Measurements from ENCODE around the gene CMTM7.
"Not testable (repeated sequence)": the region's sequence is repeated elsewhere in the genome, so short reads cannot be mapped to it uniquely, and the experiment has no call there.

CMTM7 gene

GRCh38 chr3:32373276-32373675 is 18.4 kb upstream of the CMTM7 start:
- no peak overlapping the region for H3K9ac ChIP-seq (ENCODE audit: low read depth, low read length)
- H3K4me1 ChIP-seq (ENCODE audit: insufficient read depth, low read length) = no peaks in the 10 kb centered on the region; the same call in 1 of the 2 replicates
- H3K9me3 ChIP-seq (ENCODE audit: control insufficient read depth, insufficient read depth, low read length) = no peaks in the 10 kb centered on the region
- no peaks in the 10 kb centered on the region for H3K36me3 ChIP-seq (ENCODE audit: insufficient read depth, low read length)

GRCh38 chr3:32373844-32374243 is 17.8 kb upstream of the CMTM7 start:
- Histone ChIP-seq H3K9me3 (ENCODE audit: control insufficient read depth, insufficient read depth, low read length) (no peaks in the 10 kb centered on the region), H3K9ac (ENCODE audit: low read depth, low read length) (no peak overlapping the region), H3K36me3 (ENCODE audit: insufficient read depth, low read length) (no peaks in the 10 kb centered on the region), H3K4me1 (ENCODE audit: insufficient read depth, low read length) (no peaks in the 10 kb centered on the region; the same call in 1 of the 2 replicates)

DNA sequence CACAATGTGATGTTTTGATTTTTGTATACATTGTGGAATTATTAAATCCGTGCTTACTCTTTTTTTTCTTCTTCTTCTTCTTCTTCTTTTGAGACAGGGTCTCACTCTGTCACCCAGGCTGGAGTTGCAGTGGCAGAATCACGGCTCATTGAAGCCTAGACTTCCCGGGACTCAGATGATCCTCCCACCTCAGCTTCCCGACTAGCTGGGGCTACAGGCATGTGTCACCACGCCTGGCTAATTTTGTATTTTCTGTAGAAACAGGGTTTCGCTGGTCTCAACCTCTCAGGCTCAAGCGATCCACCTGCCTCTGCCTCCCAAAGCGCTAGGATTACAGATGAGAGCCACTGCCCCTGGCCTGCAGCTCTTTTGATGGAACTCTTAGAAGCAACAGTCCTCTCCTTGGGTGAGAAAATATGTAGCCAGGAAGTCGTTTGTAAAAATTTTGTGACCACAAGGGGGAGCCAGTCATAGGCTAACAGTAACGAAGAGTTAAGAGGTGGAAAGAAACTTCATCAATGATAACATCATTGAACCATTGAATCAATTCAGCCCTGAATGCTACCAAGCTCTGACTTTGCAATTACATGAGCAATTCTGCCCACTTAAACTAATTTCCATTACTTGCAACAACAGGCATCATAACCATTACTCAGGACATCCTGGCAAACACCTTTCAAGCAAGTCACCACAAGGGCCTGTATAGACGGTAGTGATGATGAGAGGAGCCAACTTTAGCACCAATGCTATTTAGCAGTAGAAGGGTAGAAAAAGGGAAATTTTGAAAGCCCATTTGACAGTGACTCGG is 16.7 kb upstream of the CMTM7 start:
- H3K9ac ChIP-seq (ENCODE audit: low read depth, low read length) = no peak overlapping the region
- no peaks in the 10 kb centered on the region for H3K36me3 ChIP-seq (ENCODE audit: insufficient read depth, low read length)
- H3K4me1 ChIP-seq (ENCODE audit: insufficient read depth, low read length) = no peaks in the 10 kb centered on the region; the same call in 1 of the 2 replicates
- H3K9me3 ChIP-seq (ENCODE audit: control insufficient read depth, insufficient read depth, low read length) = no peaks in the 10 kb centered on the region

DNA sequence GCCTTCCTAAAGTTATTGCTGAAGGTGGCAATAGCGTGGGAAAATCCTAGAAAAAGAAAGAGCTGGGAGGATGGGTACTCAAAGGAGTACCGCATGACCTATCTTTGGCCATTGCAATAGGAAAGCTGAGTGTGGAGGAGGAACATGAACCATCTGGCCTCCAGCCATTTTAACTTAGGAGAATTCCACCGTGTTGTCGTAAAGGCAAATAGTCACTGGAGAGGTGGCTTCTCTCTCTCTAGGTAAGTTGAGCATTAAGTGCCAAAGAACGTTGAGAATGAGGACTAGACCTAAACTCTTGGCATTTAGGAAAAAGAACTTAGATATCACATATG is 16.1 kb upstream of the CMTM7 start:
- Histone ChIP-seq H3K9ac (ENCODE audit: low read depth, low read length) (no peak overlapping the region), H3K9me3 (ENCODE audit: control insufficient read depth, insufficient read depth, low read length) (no peaks in the 10 kb centered on the region), H3K4me1 (ENCODE audit: insufficient read depth, low read length) (no peaks in the 10 kb centered on the region; the same call in 1 of the 2 replicates), H3K36me3 (ENCODE audit: insufficient read depth, low read length) (no peaks in the 10 kb centered on the region)

GRCh38 chr3:32376115-32376514 is 15.5 kb upstream of the CMTM7 start:
- Histone ChIP-seq H3K4me1 (ENCODE audit: insufficient read depth, low read length) (no peaks in the 10 kb centered on the region; the same call in 1 of the 2 replicates), H3K9me3 (ENCODE audit: control insufficient read depth, insufficient read depth, low read length) (no peaks in the 10 kb centered on the region), H3K36me3 (ENCODE audit: insufficient read depth, low read length) (no peaks in the 10 kb centered on the region), H3K9ac (ENCODE audit: low read depth, low read length) (no peak overlapping the region)

DNA sequence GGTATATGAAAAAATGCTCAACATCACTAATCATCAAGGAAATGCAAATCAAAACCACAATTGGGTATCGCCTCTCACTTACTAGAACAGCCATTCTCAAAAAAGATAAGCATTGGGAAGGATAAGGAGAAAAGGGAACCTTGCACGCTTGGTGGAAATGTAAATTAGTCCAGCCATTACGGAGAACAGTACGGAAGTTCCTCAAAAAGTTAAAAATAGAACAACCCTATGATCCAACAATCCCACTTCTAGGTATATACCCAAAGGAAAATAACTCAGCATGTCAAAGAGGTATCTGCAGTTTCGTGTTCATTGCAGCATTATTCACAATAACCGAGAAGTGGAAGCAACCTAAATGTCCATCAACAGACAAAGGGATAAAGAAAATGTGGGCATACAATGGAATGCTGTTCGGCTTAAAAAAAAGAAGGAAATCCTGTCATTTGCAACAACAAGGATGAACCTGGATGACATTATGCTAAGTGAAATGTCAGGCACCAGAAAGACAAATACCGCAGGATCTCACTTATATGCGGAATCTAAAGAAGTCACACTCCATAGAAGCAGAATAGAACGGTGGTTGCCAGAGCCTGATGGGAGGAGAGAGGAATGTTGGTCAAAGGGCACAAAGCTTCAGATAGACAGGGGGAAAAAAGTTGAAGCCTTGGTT is 11.7 kb upstream of the CMTM7 start:
- Histone ChIP-seq H3K4me1 (ENCODE audit: insufficient read depth, low read length) (no peaks in the 10 kb centered on the region; the same call in 1 of the 2 replicates), H3K36me3 (ENCODE audit: insufficient read depth, low read length) (no peaks in the 10 kb centered on the region), H3K9me3 (ENCODE audit: control insufficient read depth, insufficient read depth, low read length) (no peaks in the 10 kb centered on the region), H3K9ac (ENCODE audit: low read depth, low read length) (no peak overlapping the region)

GRCh38 chr3:32381922-32382321 is 9.7 kb upstream of the CMTM7 start:
- H3K9me3 ChIP-seq (ENCODE audit: control insufficient read depth, insufficient read depth, low read length) = no peaks in the 10 kb centered on the region
- no peak overlapping the region for H3K9ac ChIP-seq (ENCODE audit: low read depth, low read length)
- H3K36me3 ChIP-seq (ENCODE audit: insufficient read depth, low read length) = no peaks in the 10 kb centered on the region
- no peaks in the 10 kb centered on the region for H3K4me1 ChIP-seq (ENCODE audit: insufficient read depth, low read length)

- Histone ChIP-seq H3K9ac (ENCODE audit: low read depth, low read length) (no peak overlapping the region), H3K36me3 (ENCODE audit: insufficient read depth, low read length) (no peaks in the 10 kb centered on the region), H3K4me1 (ENCODE audit: insufficient read depth, low read length) (no peaks in the 10 kb centered on the region), H3K9me3 (ENCODE audit: control insufficient read depth, insufficient read depth, low read length) (no peaks in the 10 kb centered on the region)
Observed at GRCh38 chr3:32383136-32383711, 8.4 kb upstream of the CMTM7 start.

GRCh38 chr3:32384938-32385337 is 6.7 kb upstream of the CMTM7 start:
- no peaks in the 10 kb centered on the region for H3K9me3 ChIP-seq (ENCODE audit: control insufficient read depth, insufficient read depth, low read length)
- H3K9ac ChIP-seq (ENCODE audit: low read depth, low read length) = no peak overlapping the region
- H3K36me3 ChIP-seq (ENCODE audit: insufficient read depth, low read length) = no peaks in the 10 kb centered on the region
- H3K4me1 ChIP-seq (ENCODE audit: insufficient read depth, low read length) = no peaks in the 10 kb centered on the region

DNA sequence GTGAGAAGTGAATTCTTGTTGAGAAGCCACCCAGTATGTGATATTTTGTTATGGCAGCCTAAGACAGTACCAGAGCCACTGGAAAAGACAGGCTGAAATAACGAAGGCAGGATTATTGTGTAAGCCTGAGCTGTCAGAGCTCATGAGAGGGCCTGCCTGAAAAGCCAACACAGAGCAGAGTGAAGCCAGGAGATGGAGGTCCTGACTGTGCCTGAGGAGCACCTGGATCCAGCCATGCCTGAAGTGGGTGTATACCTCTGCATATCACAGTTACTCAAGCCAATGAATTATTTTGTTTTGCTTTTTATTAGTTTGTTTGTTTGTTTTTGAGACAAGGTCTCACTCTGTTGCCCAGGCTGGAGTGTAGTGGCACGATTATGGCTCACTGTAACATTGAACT is 4.1 kb upstream of the CMTM7 start:
- Histone ChIP-seq H3K36me3 (ENCODE audit: insufficient read depth, low read length) (no peaks in the 10 kb centered on the region), H3K9me3 (ENCODE audit: control insufficient read depth, insufficient read depth, low read length) (no peaks in the 10 kb centered on the region), H3K9ac (ENCODE audit: low read depth, low read length) (no peak overlapping the region), H3K4me1 (ENCODE audit: insufficient read depth, low read length) (no peaks in the 10 kb centered on the region)

- not testable (repeated sequence) for H3K36me3 ChIP-seq (ENCODE audit: insufficient read depth, low read length); H3K4me1 ChIP-seq (ENCODE audit: insufficient read depth, low read length); H3K9ac ChIP-seq (ENCODE audit: low read depth, low read length); H3K9me3 ChIP-seq (ENCODE audit: control insufficient read depth, insufficient read depth, low read length)
Observed at GRCh38 chr3:32389577-32389976, 2.1 kb upstream of the CMTM7 start.

DNA sequence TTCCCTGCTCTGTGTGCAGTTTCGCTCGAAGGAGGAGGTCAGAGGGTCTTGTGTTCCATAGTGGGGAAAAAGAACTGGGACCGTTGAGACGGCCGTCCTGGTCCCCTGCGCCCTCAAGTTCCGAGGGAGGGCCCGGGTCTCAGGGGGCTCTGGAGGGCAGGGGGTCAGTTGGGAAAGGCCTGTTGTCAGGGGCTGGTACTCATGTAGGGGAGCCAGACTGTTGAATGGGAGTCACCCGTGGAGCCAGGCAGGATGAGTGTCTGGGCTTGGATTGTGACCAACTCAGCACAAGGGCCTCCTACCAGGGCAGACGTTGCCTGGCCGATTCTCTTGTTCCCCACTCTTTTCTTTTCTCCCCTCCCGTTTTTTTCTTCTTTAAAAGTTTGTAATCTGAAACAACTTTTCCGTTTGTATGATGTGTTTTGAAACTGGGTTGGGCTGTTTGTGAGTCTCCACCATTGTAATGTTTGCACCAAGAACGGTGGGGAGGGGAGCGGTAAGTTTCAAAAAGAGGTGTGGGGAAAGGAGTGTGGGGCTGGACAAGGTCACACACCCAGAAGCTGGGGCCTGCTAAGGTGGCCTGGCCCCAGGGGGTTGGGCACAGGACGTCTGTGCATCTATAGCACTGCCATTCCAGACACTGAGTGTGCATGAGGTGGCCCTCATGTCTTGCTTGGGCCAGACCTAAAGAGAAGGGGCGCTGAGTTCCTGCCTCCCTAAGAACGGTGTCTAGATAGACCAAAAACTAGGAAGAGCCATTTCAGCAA is 1.1 kb downstream of the CMTM7 start:
- no peaks in the 10 kb centered on the region for H3K36me3 ChIP-seq (ENCODE audit: insufficient read depth, low read length)
- H3K9ac ChIP-seq (ENCODE audit: low read depth, low read length) = peak overlapping the region; percentile 94
- H3K9me3 ChIP-seq (ENCODE audit: control insufficient read depth, insufficient read depth, low read length) = no peaks in the 10 kb centered on the region
- no peaks in the 10 kb centered on the region; the same call in 1 of the 2 replicates for H3K4me1 ChIP-seq (ENCODE audit: insufficient read depth, low read length)

GRCh38 chr3:32395496-32395895 is 3.8 kb downstream of the CMTM7 start:
- Histone ChIP-seq H3K4me1 (ENCODE audit: insufficient read depth, low read length) (no peaks in the 10 kb centered on the region; the same call in 1 of the 2 replicates), H3K9ac (ENCODE audit: low read depth, low read length) (no peak overlapping the region), H3K9me3 (ENCODE audit: control insufficient read depth, insufficient read depth, low read length) (no peaks in the 10 kb centered on the region), H3K36me3 (ENCODE audit: insufficient read depth, low read length) (no peaks in the 10 kb centered on the region)

DNA sequence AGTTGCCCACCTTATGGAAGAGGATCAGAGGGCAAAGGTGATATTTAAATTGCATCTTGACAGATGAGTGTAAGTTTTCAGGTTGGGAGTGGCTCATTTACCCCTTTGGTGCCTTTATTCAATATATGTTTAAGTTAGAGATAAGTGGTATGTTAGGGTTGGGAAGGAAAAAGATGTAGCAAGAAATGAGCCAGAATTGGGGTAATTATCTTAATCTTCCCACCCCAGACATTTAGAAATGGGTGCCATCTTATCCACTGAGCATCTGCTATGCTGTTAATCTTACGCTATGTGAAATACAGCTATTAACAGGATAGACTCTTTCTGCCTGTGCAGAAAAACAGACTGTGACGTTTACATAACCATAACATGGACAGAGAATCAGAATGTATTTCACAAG is 6.3 kb downstream of the CMTM7 start:
- Histone ChIP-seq H3K36me3 (ENCODE audit: insufficient read depth, low read length) (no peaks in the 10 kb centered on the region), H3K9ac (ENCODE audit: low read depth, low read length) (no peak overlapping the region), H3K9me3 (ENCODE audit: control insufficient read depth, insufficient read depth, low read length) (no peaks in the 10 kb centered on the region), H3K4me1 (ENCODE audit: insufficient read depth, low read length) (peaks cover 3% of the 10 kb centered on the region; the same call in 1 of the 2 replicates)
